Measurements from ENCODE around the gene DBNDD2.

The DBNDD2 gene

GRCh38 chr20:45387274-45387673 is 20.8 kb upstream of the DBNDD2 start:
- no peak for DNase-seq

DNA sequence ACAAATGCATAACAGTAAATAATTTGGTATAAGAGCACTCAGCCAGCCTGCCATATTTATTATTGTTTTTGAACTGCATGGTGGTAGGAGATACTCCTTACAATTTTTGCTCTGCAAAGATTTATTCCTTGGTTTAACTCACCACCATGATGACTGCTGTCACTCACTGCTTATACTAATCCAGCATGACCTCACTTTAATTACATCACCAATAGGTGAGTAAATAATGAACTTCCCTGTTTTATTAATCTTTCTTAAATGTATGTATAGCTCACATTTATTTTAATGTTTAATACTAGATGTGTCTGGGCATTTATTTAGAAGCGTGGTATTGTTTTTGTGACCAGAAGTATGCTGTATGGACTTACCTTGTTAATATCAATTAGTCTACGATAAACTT is 17.2 kb upstream of the DBNDD2 start:
- no peak for DNase-seq

- DNase-seq: no peak
Observed at GRCh38 chr20:45391559-45391958, 16.5 kb upstream of the DBNDD2 start.

- DNase-seq: no peak
Observed at GRCh38 chr20:45392733-45393132, 15.4 kb upstream of the DBNDD2 start.

DNA sequence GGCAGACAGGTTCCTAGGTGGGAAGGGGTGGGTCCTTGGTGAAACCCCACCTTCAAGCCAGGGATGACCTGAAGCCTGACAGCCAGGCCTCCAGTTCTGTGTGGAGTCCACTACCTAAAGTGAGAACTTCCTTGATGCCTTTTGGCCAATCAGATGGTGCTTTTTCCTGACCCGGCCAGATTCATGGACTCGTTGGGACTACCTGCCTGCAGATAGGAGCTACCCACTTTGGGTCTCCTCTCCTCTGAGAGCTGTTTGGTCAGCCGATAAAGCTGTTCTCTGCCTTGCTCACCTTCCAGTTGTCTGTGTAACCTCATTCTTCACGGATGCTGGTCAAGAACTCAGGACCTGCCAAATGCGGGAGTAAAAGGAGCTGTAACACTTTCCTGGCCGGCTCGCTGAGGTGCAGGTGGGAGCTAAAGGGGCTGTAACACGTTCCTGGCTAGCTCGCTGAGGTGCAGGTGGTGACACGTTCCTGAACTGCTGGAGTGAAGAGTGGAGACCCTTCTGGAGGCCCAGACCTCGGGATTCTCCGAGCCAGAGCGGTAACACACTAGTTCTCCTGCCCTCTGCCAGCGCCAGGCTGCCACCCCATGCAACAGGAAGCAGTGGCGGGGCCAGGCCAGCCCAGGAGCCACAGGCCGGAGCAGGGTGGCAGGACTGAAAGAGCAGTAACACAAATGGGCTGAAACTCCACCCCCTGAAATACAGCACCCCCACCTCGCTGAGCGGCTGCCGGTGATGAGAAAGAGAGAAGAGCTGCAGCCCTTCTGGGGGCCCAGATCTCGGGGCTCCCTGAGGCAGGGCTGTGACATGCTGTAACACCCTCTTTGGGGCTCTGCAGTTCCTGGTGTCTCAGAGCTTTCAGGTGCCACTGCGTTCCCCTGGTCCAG is 13.6 kb upstream of the DBNDD2 start:
- DNase-seq: no peak

DNA sequence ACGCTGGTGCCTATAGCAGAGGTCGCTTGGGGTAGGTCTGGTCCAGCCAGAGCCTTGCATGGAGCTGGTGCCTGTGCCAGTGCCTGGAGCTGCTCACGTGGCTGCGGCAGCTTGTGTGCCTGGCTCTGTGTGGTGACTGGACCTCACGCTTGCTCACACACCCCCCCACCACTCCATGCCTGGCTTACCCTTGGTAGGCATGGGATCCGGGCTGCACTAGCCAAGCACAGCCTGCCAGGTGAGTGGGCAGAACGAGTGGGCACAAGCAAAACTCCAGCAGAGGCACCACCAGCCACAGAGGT is 13.0 kb upstream of the DBNDD2 start:
- DNase-seq: no peak

- no peak for DNase-seq
Observed at GRCh38 chr20:45399018-45399417, 9.1 kb upstream of the DBNDD2 start.

- no peak for DNase-seq
Observed at GRCh38 chr20:45400346-45401031, 7.6 kb upstream of the DBNDD2 start.

- DNase-seq: no peak
Observed at GRCh38 chr20:45402946-45403345, 5.1 kb upstream of the DBNDD2 start.

DNA sequence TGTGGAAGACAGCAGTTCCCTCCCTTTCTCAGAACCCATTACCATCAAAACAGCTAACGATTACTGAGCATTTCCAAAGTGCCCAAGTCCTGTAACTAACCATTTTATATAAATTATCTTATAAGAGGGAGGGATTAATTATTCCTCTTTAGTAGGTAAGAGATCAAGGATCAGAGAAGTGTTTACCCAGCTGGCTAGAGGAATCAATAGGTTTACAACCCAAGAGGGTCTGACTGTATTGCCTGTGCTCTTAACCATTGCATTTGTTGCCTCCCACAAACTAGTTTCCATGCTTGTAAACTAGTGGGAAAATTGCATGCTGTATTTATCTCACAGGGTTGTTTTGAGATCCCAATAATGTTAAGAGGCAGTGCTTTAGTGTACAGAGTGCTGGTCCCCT is 3.7 kb upstream of the DBNDD2 start:
- no peak for DNase-seq

DNA sequence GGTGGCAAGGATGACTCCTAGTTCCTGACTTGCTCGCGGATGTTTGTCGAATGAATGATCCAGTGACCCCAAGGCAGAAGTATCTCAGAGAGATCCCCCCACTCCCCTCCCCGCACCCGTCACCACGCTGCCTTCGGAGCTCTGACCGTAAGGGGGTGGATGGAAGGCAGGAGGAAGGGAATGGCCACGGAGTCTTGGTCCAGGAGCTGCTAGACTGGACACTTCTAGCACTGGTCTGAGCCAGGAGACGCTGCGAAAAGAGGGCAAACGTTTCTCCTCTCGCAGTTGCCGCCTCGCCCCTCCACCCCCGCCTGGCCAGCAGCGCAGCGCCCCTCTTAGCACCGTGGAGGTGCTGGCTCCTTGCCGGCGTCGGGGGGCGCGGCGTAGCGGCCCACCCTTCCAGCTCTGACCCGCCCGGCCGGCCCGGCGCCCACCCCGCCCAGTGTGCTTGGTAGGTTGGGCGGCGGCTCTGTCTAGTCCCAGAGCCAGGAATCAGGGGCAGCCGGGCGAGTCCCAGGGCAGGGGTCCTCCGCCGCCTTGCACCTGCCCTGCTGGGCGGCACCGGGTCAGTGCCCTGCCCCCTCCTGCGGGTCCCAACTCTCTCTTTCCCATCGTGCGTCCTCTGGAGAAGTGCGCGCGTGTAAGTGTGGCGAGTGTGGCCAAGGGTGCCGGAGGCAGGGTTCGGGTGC is 2.4 kb upstream of the DBNDD2 start:
- DNase-seq: no peak

DNA sequence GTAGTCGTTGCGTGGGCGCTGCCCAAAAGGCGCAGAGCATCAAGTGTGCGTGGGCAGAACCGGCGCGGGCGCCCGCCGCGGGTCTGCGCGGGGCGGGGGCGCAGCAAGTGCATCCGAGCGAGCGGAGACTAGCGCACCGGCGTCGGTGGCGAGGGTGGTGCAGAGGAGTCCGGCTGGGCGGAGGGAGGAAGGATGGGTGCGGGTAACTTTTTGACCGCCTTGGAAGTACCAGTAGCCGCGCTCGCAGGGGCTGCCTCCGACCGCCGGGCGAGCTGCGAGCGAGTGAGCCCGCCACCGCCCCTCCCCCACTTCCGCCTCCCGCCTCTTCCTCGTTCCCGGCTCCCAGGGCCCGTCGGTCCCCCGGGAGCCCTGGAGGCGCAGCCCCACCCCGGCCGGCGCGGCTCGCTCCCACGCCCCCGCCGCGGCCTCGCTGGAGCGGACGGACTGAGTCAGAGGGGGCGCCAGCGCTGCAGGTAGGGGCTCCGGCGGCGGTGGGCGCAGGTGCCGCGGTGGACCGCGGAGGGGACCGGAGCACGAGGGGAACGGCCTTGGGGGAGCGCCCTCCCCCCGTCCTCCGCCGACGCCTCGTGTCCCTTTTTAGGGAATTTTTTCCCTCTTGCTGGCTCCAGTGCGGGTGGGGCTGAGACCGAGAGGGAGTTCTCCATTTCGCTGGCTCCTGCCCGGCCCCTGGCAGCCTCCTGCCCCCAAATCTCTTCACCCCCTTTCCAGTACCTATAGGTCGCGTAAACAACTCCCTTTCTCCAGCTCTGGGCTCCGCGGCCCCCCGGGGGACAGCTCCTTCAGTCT is 1.6 kb upstream of the DBNDD2 start:
- DNase-seq: peak; percentile 39 to 42

DNA sequence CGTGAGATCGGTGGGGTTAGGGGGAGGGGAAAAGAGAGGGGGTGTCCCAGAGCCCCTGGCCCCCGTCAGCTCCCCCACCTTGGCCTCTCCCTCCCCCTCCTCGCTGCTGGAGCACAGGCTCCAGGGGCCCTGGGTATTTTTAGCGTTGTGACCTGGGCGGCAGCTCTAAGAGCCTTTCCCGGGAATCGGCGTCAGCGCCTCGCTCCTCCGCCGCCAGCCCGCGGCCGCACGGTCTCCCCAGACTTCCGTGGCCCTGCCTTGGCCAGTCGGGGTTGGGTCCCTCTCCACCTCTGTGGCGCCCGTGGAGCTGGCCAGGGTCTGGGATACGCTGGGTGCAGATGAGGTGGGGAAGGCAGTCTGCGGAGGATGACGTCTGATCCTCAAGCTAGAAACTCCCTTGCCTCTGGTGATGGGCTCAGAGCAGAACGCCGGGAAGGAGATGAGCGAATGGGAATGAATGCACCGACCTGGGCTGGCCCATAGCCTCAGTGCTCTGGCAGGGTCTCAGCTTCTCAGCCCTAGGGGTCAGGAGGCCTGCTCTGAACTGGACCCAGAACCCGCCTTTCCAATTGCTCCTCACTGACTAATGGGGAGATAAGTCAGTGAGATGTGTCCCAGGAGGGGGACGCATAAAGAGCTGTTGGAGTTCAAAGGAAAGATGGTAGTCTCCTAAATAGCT is 883 bp upstream of the DBNDD2 start:
- no peak for DNase-seq

DNA sequence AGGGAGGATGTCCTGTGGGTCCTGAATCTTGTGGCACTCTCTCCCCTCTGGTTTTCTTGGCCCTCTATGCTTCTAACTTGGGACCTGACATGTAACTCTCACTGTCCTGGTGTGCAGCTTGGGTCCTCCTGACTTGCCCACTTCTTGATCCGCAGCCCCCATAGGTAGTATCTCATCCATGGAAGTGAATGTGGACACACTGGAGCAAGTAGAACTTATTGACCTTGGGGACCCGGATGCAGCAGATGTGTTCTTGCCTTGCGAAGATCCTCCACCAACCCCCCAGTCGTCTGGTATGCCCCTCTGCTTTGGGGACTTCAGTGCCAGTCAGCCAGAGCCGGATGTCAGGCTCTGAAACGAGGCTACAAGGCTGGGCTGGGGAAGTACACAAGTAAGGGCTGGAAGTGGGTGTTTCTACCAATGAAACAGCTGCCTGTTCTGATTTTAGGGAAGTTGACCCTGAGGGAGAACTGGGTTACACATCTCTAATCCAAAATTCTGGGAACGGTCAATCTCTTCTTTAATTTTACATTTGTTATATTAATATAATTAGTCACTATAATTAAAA is 641 bp downstream of the DBNDD2 start:
- peak in 1 of 2 donors; percentile 38 for DNase-seq

- no peak for DNase-seq
Observed at GRCh38 chr20:45409521-45410272, 1.6 kb downstream of the DBNDD2 start.

DNA sequence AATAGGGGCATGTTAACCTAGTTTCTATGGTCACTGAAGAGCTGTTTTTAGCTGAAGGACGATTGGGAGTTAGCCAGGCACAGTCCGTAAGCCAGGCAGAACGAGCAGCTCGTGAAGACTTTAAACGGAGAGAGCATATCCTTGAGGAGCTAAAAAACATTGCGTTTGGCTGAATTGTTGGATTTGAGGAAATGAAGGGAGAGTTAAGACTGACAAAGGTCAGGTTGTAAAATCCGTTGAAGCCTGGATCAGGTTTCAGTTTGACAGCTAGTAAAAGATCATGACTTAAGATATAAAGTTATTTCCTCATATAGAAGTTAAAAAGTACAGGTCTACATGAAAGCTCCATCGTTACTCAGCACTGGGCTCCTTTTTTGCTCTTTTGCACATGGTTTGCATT is 2.8 kb downstream of the DBNDD2 start:
- DNase-seq: no peak

GRCh38 chr20:45412653-45413052 is 4.6 kb downstream of the DBNDD2 start:
- DNase-seq: no peak

- no peak for DNase-seq
Observed at GRCh38 chr20:45413479-45413878, 5.4 kb downstream of the DBNDD2 start.

DNA sequence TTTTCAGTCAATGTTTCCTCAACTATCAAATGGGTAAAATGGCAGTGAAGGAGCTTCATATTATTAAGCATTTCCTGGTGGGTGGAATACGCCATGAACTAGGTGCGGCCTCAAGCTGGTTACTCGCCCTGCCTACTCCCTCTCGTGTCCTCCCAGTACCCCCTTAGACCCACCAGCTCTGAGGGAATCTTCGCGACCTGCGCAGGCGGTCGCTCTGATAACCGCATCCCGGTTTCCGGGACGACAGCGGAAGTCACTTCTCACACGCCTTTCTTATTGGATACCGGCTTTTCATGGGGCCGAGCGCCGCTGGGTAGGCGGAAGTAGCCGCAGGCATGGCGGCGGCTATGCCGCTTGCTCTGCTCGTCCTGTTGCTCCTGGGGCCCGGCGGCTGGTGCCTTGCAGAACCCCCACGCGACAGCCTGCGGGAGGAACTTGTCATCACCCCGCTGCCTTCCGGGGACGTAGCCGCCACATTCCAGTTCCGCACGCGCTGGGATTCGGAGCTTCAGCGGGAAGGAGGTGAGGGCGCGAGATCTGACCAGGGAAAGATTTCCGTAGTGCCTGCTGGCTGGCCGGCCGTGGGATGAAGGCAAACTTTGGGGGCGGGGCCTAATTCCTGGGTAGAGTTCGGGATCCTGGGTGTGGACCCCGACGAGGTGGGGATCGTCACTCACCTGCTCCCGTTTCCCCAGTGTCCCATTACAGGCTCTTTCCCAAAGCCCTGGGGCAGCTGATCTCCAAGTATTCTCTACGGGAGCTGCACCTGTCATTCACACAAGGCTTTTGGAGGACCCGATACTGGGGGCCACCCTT is 7.9 kb downstream of the DBNDD2 start, which contains the start of gene PIGT:
TSS of gene PIGT (plus strand) at position 320 of the 816 bp plus-strand sequence. CDS start at position 336, 16 bp downstream.
- DNase-seq: peak; percentile 90 to 91

DNA sequence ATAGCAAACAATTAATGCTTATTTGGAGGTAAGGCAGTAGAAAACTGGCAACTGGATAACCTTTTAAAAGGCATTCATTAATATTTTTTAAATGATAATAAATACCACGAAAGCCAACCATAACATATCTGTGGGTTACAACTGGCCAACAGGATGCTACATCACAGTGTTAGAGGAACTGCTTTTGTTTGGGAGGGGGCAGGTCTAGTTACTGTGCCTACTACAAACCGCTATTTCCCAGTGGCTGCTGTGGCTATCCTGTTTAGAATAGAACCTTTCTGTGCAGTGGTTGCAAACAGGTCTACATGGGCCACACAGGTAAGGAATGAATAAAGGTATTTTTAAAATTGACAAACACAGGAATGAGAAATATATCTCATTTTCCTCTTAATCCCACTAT is 8.8 kb downstream of the DBNDD2 start:
- no peak for DNase-seq
